IMR-90 (cell line): ENCODE results near the gene SLX4IP. TPM values are rescaled to one million over a fixed set of nuclear protein-coding genes. Genes with fewer than 3 reads are reported as not detected.
A peak's percentile ranks its signal among the peaks of the same experiment; 100 is the strongest.

ENCODE experiments used
- ATAC-seq: fragments of 200-7000 bp; cut with Tn5 transposase; 2 replicates; pipeline ENCODE4 v1.9.1; 2020; ENCODE audit warnings: low read depth, mild to moderate bottlenecking, moderate library complexity
- BruUV-seq: library from RNA; stranded (reverse); fragments of 400-500 nt; replicated peaks from 2 replicates; lab custom pipeline; 2021; lab: Mats Ljungman, UMichigan
- CTCF ChIA-PET: fragments of 300-600 bp; formaldehyde crosslinking; extraction: SDS; loops from one replicate; lab custom pipeline; 2021; ENCODE audit warnings: antibody characterized with exemption; lab: Yijun Ruan, JAX
- POLR2A ChIA-PET: fragments of 300-600 bp; sonication (Branson Sonifier 250); formaldehyde crosslinking; loops from one replicate; lab custom pipeline; 2022; ENCODE audit warnings: antibody characterized with exemption; ENCODE audit not compliant: unreplicated experiment; lab: Charles Lee
- DNase-seq: peaks from one replicate; pipeline ENCODE4 v3.0.0; 2013
- H2AFZ ChIP-seq: replicated peaks from 2 replicates; pipeline ENCODE3; 2013; ENCODE audit warnings: low read length, mild to moderate bottlenecking; ENCODE audit not compliant: poor library complexity
- H2AK5ac ChIP-seq: 2 replicates; pipeline ENCODE4 v1.6.1; 2013; ENCODE audit warnings: low read depth, low read length, inconsistent platforms
- H2AK9ac ChIP-seq: replicated peaks from 2 replicates; pipeline ENCODE3; 2013; ENCODE audit warnings: mild to moderate bottlenecking, low read depth, low read length, moderate library complexity; ENCODE audit not compliant: poor library complexity
- H2BK120ac ChIP-seq: 2 replicates; pipeline ENCODE4 v1.6.1; 2013; ENCODE audit warnings: low read depth, low read length, inconsistent platforms
- H2BK15ac ChIP-seq: 3 replicates; pipeline ENCODE4 v1.6.1; 2013; ENCODE audit warnings: low read depth, low read length, inconsistent platforms
- H2BK20ac ChIP-seq: 2 replicates; pipeline ENCODE4 v1.6.1; 2013; ENCODE audit warnings: low read depth, mild to moderate bottlenecking, inconsistent platforms, low read length, moderate library complexity
- H2BK5ac ChIP-seq: 2 replicates; pipeline ENCODE4 v1.6.1; 2013; ENCODE audit warnings: mild to moderate bottlenecking, low read depth, low read length, inconsistent platforms; ENCODE audit not compliant: poor library complexity, severe bottlenecking
- H3K14ac ChIP-seq: replicated peaks from 2 replicates; pipeline ENCODE4 v1.6.1; 2013; ENCODE audit warnings: low read depth, low read length, inconsistent platforms
- H3K18ac ChIP-seq: 2 replicates; pipeline ENCODE4 v1.6.1; 2013; ENCODE audit warnings: low read depth, low read length, control low read depth
- H3K23ac ChIP-seq: 2 replicates; pipeline ENCODE4 v1.6.1; 2013; ENCODE audit warnings: low read depth, low read length, inconsistent platforms
- H3K27ac ChIP-seq: 2 replicates; pipeline ENCODE4 v1.5.1; 2013; ENCODE audit warnings: mild to moderate bottlenecking, control low read depth, low read length; ENCODE audit not compliant: insufficient read depth
- H3K27me3 ChIP-seq: 2 replicates; pipeline ENCODE4 v1.6.1; 2013; ENCODE audit warnings: low read length; ENCODE audit not compliant: control insufficient read depth, insufficient read depth
- H3K36me3 ChIP-seq: 2 replicates; pipeline ENCODE4 v1.6.1; 2013; ENCODE audit warnings: low read length, mixed read lengths; ENCODE audit not compliant: control insufficient read depth, insufficient read depth
- H3K4ac ChIP-seq: 2 replicates; pipeline ENCODE4 v1.6.1; 2013; ENCODE audit warnings: low read depth, low read length, inconsistent platforms
- H3K4me1 ChIP-seq: 2 replicates; pipeline ENCODE4 v1.6.1; 2013; ENCODE audit warnings: low read length, mixed read lengths; ENCODE audit not compliant: control insufficient read depth, insufficient read depth
- H3K4me2 ChIP-seq: 2 replicates; pipeline ENCODE4 v1.6.1; 2013; ENCODE audit warnings: low read depth, mild to moderate bottlenecking, control low read depth, low read length, moderate library complexity
- H3K4me3 ChIP-seq: 2 replicates; pipeline ENCODE4 v1.5.1; 2013; ENCODE audit warnings: low read depth, mild to moderate bottlenecking, control low read depth, low read length, moderate library complexity; ENCODE audit not compliant: insufficient read depth
- H3K56ac ChIP-seq: 2 replicates; pipeline ENCODE4 v1.6.1; 2013; ENCODE audit warnings: low read length, inconsistent platforms; ENCODE audit not compliant: insufficient read depth; ENCODE audit errors: extremely low read depth
- H3K79me1 ChIP-seq, 2 experiments: 2 replicates each; pipeline ENCODE4 v1.6.1; 2013; ENCODE audit warnings: low read length in 2 of 2, inconsistent platforms in 1 of 2, low read depth in 1 of 2
- H3K9ac ChIP-seq: 2 replicates; pipeline ENCODE4 v1.6.1; 2013; ENCODE audit warnings: low read depth, low read length, control low read depth
- H3K9me1 ChIP-seq: 2 replicates; pipeline ENCODE4 v1.6.1; 2013; ENCODE audit warnings: low read length, inconsistent platforms; ENCODE audit not compliant: insufficient read depth
- H3K9me3 ChIP-seq: 2 replicates; pipeline ENCODE4 v1.6.1; 2013; ENCODE audit warnings: low read length; ENCODE audit not compliant: control insufficient read depth, insufficient read depth
- H4K20me1 ChIP-seq: 2 replicates; pipeline ENCODE4 v1.6.1; 2013; ENCODE audit warnings: low read length, inconsistent platforms; ENCODE audit not compliant: insufficient read depth
- H4K5ac ChIP-seq: 2 replicates; pipeline ENCODE4 v1.6.1; 2013; ENCODE audit warnings: mild to moderate bottlenecking, low read depth, low read length, control low read depth
- H4K8ac ChIP-seq, 2 experiments: 2 replicates each; pipeline ENCODE4 v1.6.1; 2013; ENCODE audit warnings: low read depth in 2 of 2, low read length in 2 of 2, control low read depth in 1 of 2, inconsistent platforms in 1 of 2
- H4K91ac ChIP-seq: 2 replicates; pipeline ENCODE4 v1.6.1; 2013; ENCODE audit warnings: low read depth, low read length, inconsistent platforms; ENCODE audit not compliant: insufficient read depth
- CEBPB ChIP-seq: IDR thresholded peaks from 2 replicates; pipeline ENCODE4 v1.6.1; 2012; ENCODE audit warnings: low read depth, low read length, improper control_type of control experiment
- CHD1 ChIP-seq: IDR thresholded peaks from 2 replicates; pipeline ENCODE4 v1.6.1; 2012; ENCODE audit warnings: low read depth, low read length, improper control_type of control experiment
- FOS ChIP-seq: fragments of 150-350 bp; IDR thresholded peaks from 2 replicates; pipeline ENCODE4 v1.6.1; 2016; ENCODE audit warnings: low read depth, low read length
- MAFK ChIP-seq: IDR thresholded peaks from 2 replicates; pipeline ENCODE4 v1.6.1; 2012; ENCODE audit warnings: low read depth, low read length, improper control_type of control experiment
- MAZ ChIP-seq: IDR thresholded peaks from 2 replicates; pipeline ENCODE4 v1.6.1; 2012; ENCODE audit warnings: low read depth, mild to moderate bottlenecking, low read length, improper control_type of control experiment, moderate library complexity, borderline replicate concordance
- NFE2L2 ChIP-seq: fragments of 150-350 bp; IDR thresholded peaks from 2 replicates; pipeline ENCODE4 v1.6.1; 2016; ENCODE audit warnings: low read depth, mild to moderate bottlenecking, low read length
- POLR2A ChIP-seq: IDR thresholded peaks from 2 replicates; pipeline ENCODE4 v1.6.1; 2012; ENCODE audit warnings: mild to moderate bottlenecking, low read depth, low read length
- RAD21 ChIP-seq: IDR thresholded peaks from 2 replicates; pipeline ENCODE4 v1.6.1; 2012; ENCODE audit warnings: low read length, improper control_type of control experiment
- RCOR1 ChIP-seq: IDR thresholded peaks from 2 replicates; pipeline ENCODE4 v1.6.1; 2012; ENCODE audit warnings: mild to moderate bottlenecking, low read length, improper control_type of control experiment; ENCODE audit not compliant: insufficient replicate concordance
- WGBS, 2 experiments: methylation state at CpG; one replicate each; pipeline versions ENCODE4 v1.1.5 to v1.1.7; 2013; ENCODE audit warnings: missing lambda C conversion rate in 2 of 2; ENCODE audit not compliant: insufficient read length in 1 of 2; ENCODE audit errors: extremely low coverage in 2 of 2; 5-methylcytosine and 5-hydroxymethylcytosine counted together
- dilution Hi-C: fragments of 300-500 bp; cut with HindIII; formaldehyde crosslinking; loops from one replicate; pipeline ENCODE4 v1.14.3; 2018; ENCODE audit warnings: low sequenced_read_pairs; ENCODE audit not compliant: unreplicated experiment
- in situ Hi-C: fragments of 300-500 bp; cut with MboI; formaldehyde crosslinking; loops from 3 replicates; pipeline ENCODE4 v1.14.3; 2019; ENCODE audit warnings: low sequenced_read_pairs, inconsistent platforms, mixed read lengths
- intact Hi-C: fragments of 100-400 bp; cut with micrococcal nuclease; formaldehyde crosslinking; loops from 2 replicates; pipeline ENCODE4 v1.10.0; 2022
- polyA plus RNA-seq, 3 experiments: library from polyadenylated mRNA; depleted of rRNA; stranded (reverse); fragments of >200 nt; gene quantifications; 2 replicates each; pipeline ENCODE4 v1.2.3, GENCODE V29; 2012; ENCODE audit warnings: low replicate concordance in 1 of 3
- total RNA-seq: library from RNA; depleted of rRNA; stranded (reverse); fragments of >200 nt; gene quantifications from 2 replicates; pipeline ENCODE4 v1.2.3, GENCODE V29; 2012
- TF ChIP-seq, protein P1 (sequence below): fragments of 150-350 bp; IDR thresholded peaks from 2 replicates; pipeline ENCODE4 v1.6.1; 2017; ENCODE audit warnings: mild to moderate bottlenecking, antibody characterized with exemption, low read length, low read depth

The SLX4IP gene
- total and polyA plus RNA-seq, 2 of the 4 experiments (the other 2 are of a cell fraction) = 1.3 to 5.9 TPM

DNA sequence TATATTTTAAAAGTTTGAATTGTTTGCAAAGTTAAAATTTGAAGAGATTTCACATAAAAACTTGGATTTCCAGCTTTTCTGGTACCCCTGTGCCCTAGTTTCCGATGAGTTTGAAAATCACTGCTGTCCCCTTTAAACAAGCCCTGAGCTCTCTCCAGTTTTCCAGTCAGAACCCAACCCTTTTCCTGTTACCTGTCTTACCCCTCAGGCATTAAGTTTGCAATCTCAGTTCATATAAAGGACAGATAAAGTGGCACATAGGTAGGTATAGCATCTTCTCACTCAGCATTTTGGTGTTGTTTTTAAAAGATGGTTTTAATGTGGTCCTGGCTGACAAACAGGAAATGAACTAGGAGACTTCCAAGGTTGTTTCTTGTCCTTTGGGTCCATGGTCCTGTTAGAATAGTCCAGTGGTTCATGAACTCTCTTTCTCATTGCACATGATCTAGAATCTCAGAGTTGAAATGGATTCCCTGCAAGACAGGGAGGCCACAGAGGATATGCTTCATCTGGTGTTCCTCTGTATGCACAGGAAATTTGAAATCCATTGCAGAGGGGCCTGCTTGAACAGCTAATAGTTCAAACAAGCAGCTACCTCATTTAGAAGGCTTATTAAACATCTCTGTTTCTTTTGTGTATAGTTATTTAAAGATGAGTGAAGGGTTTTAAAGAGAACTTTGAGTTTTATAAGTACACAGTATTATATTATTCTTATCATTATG lies 156.0 kb downstream of the SLX4IP start (continued):
- TF ChIP-seq MAZ (no peak), MAFK (no peak)

DNA sequence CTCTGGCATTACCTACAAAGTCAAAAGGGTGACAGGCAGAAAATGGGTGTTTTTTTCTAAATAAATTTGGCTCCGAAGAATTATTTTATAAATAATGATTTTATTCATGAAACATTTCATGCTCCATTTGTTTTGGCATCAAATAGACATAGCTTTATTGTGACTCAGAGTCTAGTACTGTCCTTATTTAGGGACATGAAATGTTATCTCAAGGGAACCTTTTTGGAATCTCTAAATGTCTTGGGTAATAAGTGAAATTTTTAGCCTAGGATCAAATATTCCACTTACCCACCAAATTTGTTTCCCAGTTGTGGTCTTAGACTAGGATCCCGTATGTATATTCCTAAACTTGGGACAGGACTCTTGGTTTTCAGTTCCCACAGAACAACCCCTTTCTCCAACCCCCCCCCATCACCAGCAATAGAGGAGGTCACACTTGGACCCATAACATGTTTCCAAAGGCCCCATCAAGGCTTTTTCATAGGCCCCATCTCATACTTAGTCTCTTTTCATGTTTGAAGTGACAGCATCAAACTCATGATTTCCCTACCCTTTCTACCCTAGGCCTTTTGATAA lies 156.9 kb downstream of the SLX4IP start:
- intact Hi-C loops = no loop called here
- H3K14ac ChIP-seq = peak overlapping the region; percentile 81
- H4K5ac ChIP-seq = peak overlapping the region; percentile 92
- no peak overlapping the region for H2AFZ ChIP-seq
- H3K9me3 ChIP-seq = no peaks in the 10 kb centered on the region
- H2BK5ac ChIP-seq = peak overlapping the region; percentile 92
- peak overlapping the region; percentile 51 for H4K91ac ChIP-seq
- H3K4me1 ChIP-seq = peaks cover 16% of the 10 kb centered on the region
- H3K56ac ChIP-seq = peak overlapping the region; percentile 78; the same call in 1 of the 2 replicates
- H2BK20ac ChIP-seq = peak overlapping the region; percentile 97
- H3K27me3 ChIP-seq = no peaks in the 10 kb centered on the region
- peak overlapping the region; percentile 66; the same call in 1 of the 2 replicates for H3K23ac ChIP-seq
- CTCF ChIA-PET = interaction anchor here (1.2 kb wide), 1 partner anchor 79 kb away, joined by 3 read pairs; no protein-coding TSS in a partner anchor
- ATAC-seq = no peak
- peak overlapping the region; percentile 79 for H3K27ac ChIP-seq
- peak overlapping the region; percentile 32; the same call in 1 of the 2 replicates for H3K4me2 ChIP-seq
- no peaks in the 10 kb centered on the region for H4K20me1 ChIP-seq
- dilution Hi-C loops = no loop called here
- no CpG with 5 or more reads among the region's 2 CpGs for WGBS, 2 experiments
- no peak overlapping the region for H3K4me3 ChIP-seq
- peak overlapping the region; percentile 92 for H2BK120ac ChIP-seq
- in situ Hi-C loops = no loop called here
- POLR2A ChIA-PET = interaction anchor here (0.6 kb wide), 1 partner anchor 27 kb away, joined by 3 read pairs; no protein-coding TSS in a partner anchor
- H2AK5ac ChIP-seq = peak overlapping the region; percentile 47; the same call in 1 of the 2 replicates
- H4K8ac ChIP-seq = peak overlapping the region; percentile 55 to 89; a peak in 3 of 4 replicates
- peak overlapping the region; percentile 98; the same call in 1 of the 3 replicates for H2BK15ac ChIP-seq
- no peak overlapping the region for H3K9ac ChIP-seq
- H3K36me3 ChIP-seq = no peaks in the 10 kb centered on the region
- peak; percentile 62 for DNase-seq
- H3K18ac ChIP-seq = peak overlapping the region; percentile 97
- no peak for TF ChIP-seq RAD21
- TF ChIP-seq FOS = no peak
- TF ChIP-seq CHD1 = no peak
- TF ChIP-seq CEBPB = no peak
- TF ChIP-seq POLR2A = no peak
- no peak for TF ChIP-seq MAZ
- TF ChIP-seq MAFK = no peak
- no peak for TF ChIP-seq RCOR1
- no peak for TF ChIP-seq NFE2L2
- TF ChIP-seq, protein P1, sequence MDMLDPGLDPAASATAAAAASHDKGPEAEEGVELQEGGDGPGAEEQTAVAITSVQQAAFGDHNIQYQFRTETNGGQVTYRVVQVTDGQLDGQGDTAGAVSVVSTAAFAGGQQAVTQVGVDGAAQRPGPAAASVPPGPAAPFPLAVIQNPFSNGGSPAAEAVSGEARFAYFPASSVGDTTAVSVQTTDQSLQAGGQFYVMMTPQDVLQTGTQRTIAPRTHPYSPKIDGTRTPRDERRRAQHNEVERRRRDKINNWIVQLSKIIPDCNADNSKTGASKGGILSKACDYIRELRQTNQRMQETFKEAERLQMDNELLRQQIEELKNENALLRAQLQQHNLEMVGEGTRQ = no peak
- peak overlapping the region; percentile 86 for H3K4ac ChIP-seq
- no peak overlapping the region for H2AK9ac ChIP-seq
- BruUV-seq = no TSS peak
- peaks cover 0 to 8% of the 10 kb centered on the region in 2 experiments; a peak in 1 of 4 replicates for H3K79me1 ChIP-seq
- H3K9me1 ChIP-seq = peaks cover 7% of the 10 kb centered on the region; the same call in 1 of the 2 replicates
